Neutrophil (primary cell): Measurements from ENCODE around the gene BAZ1B.
"Not testable (repeated sequence)": the region's sequence is repeated elsewhere in the genome, so short reads cannot be mapped to it uniquely, and the experiment has no call there.

Experiments
- H3K27ac ChIP-seq: fragments of 200-600 bp; sonication (generic); 2 replicates; pipeline ENCODE4 v1.5.1; 2016; ENCODE audit warnings: mild to moderate bottlenecking, moderate library complexity
- H3K27me3 ChIP-seq: fragments of 200-600 bp; sonication (generic); 2 replicates; pipeline ENCODE4 v1.6.0; 2016; ENCODE audit warnings: mild to moderate bottlenecking
- H3K36me3 ChIP-seq: fragments of 200-600 bp; sonication (generic); 2 replicates; pipeline ENCODE4 v1.5.1; 2017
- H3K4me1 ChIP-seq, 2 experiments: fragments of 200-600 bp in 1 of 2; sonication (generic) in 1 of 2; 1 replicate in 1 of 2; 2 replicates in 1 of 2; pipeline versions ENCODE4 v1.5.1 to v1.6.1; 2013 to 2016; ENCODE audit warnings: low read depth in 1 of 2, low read length in 1 of 2, mild to moderate bottlenecking in 1 of 2, moderate library complexity in 1 of 2; ENCODE audit not compliant: control insufficient read depth in 1 of 2, insufficient read depth in 1 of 2
- H3K4me3 ChIP-seq, 2 experiments: fragments of 200-600 bp in 1 of 2; sonication (generic) in 1 of 2; 1 replicate in 1 of 2; 2 replicates in 1 of 2; pipeline ENCODE4 v1.5.1; 2013 to 2016; ENCODE audit warnings: low read depth in 1 of 2, low read length in 1 of 2, mild to moderate bottlenecking in 1 of 2, moderate library complexity in 1 of 2
- H3K9me3 ChIP-seq: fragments of 200-600 bp; sonication (generic); 2 replicates; pipeline ENCODE4 v1.5.1; 2016
- CTCF ChIP-seq: fragments of 200-600 bp; sonication (generic); IDR thresholded peaks from 2 replicates; pipeline ENCODE4 v1.5.1; 2016; ENCODE audit warnings: antibody characterized with exemption

The BAZ1B gene

GRCh38 chr7:73426016-73426415 is 96.1 kb downstream of the BAZ1B start:
- H3K36me3 ChIP-seq = no peaks in the 10 kb centered on the region
- no peak overlapping the region for H3K4me3 ChIP-seq
- H3K27ac ChIP-seq = no peak overlapping the region
- no peaks in the 10 kb centered on the region for H3K9me3 ChIP-seq
- no peak for TF ChIP-seq CTCF
- H3K4me1 ChIP-seq = peaks cover 6 to 7% of the 10 kb centered on the region in 2 experiments
- H3K27me3 ChIP-seq = peaks cover 23% of the 10 kb centered on the region

DNA sequence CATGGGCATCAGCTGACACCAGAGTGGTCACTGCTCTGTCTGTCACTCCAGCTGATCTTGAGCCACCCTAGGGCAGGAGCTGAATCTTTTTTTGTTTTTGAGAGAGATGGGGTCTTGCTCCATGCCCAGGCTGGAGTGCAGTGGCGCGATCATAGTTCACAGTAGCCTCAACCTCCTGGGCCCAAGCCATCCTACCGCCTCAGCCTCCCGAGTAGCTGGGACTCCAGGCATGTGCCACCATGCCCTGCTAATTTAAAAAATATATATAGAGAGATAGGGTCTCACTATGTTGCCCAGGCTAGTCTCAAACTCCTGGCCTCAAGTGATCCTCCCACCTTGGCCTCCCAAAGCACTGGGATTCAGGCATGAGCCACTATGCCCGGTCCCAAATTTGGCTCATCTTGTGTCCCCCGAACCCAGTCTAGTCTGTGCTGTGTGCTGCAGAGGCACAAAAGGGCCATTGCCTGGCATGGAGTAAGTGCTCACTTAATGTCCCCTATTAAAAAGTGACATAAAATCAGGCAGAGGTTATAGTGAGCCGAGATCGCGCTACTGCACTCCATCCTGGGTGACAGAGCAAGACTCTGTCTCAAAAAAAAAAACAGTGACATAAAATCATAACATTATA is 96.6 kb downstream of the BAZ1B start:
- peaks cover 23% of the 10 kb centered on the region for H3K27me3 ChIP-seq
- no peaks in the 10 kb centered on the region for H3K9me3 ChIP-seq
- peaks cover 6 to 7% of the 10 kb centered on the region in 2 experiments for H3K4me1 ChIP-seq
- H3K27ac ChIP-seq = no peak overlapping the region
- no peak for TF ChIP-seq CTCF
- H3K36me3 ChIP-seq = no peaks in the 10 kb centered on the region
- no peak overlapping the region for H3K4me3 ChIP-seq

DNA sequence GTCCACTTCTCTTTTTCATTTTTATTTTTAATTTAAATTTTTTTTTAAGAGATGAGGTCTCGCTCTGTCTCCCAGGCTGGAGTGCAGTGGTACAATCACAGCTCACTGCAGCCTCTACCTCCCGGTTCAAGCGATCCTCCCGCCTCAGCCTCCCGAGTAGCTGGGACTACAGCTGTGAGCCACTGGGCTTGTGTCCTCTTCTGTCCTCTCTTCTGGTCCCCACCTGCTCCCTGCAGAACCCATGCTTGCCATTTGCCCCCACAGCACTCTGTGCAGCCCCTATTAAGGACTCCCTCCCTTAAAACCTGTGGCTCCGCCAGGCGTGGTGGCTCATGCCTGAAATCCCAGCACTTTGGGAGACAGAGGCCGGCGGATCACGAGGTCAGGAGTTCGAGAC is 97.6 kb downstream of the BAZ1B start:
- H3K4me1 ChIP-seq = peaks cover 6 to 7% of the 10 kb centered on the region in 2 experiments
- no peak for TF ChIP-seq CTCF
- peaks cover 23% of the 10 kb centered on the region for H3K27me3 ChIP-seq
- no peak overlapping the region for H3K27ac ChIP-seq
- no peaks in the 10 kb centered on the region for H3K36me3 ChIP-seq
- H3K4me3 ChIP-seq = peak overlapping the region; percentile 23 to 29
- no peaks in the 10 kb centered on the region for H3K9me3 ChIP-seq

- H3K4me1 ChIP-seq = peaks cover 6 to 7% of the 10 kb centered on the region in 2 experiments
- TF ChIP-seq CTCF = no peak
- no peak overlapping the region for H3K27ac ChIP-seq
- H3K4me3 ChIP-seq = peak overlapping the region; percentile 23 to 29
- H3K27me3 ChIP-seq = peaks cover 23% of the 10 kb centered on the region
- no peaks in the 10 kb centered on the region for H3K9me3 ChIP-seq
- no peaks in the 10 kb centered on the region for H3K36me3 ChIP-seq
Measured at GRCh38 chr7:73423519-73424488, 98.3 kb downstream of the BAZ1B start.

- H3K36me3 ChIP-seq, H3K9me3 ChIP-seq, H3K4me3 ChIP-seq, H3K4me1 ChIP-seq, H3K27ac ChIP-seq: not testable (repeated sequence)
- peaks cover 23% of the 10 kb centered on the region for H3K27me3 ChIP-seq
Measured at GRCh38 chr7:73420610-73421009, 101.5 kb downstream of the BAZ1B start.

- not testable (repeated sequence) for H3K4me1 ChIP-seq, H3K27ac ChIP-seq, H3K4me3 ChIP-seq, H3K9me3 ChIP-seq, H3K36me3 ChIP-seq
- H3K27me3 ChIP-seq = peaks cover 20% of the 10 kb centered on the region
Measured at GRCh38 chr7:73420016-73420415, 102.1 kb downstream of the BAZ1B start.
